ENCODE measurements around the gene SAMD4B. TPM values are rescaled to one million over a fixed set of nuclear protein-coding genes. Genes with fewer than 3 reads are reported as not detected.

Gene SAMD4B
- total RNA-seq, 2 donors from 2014 or later, result 101 to 153 TPM

DNA sequence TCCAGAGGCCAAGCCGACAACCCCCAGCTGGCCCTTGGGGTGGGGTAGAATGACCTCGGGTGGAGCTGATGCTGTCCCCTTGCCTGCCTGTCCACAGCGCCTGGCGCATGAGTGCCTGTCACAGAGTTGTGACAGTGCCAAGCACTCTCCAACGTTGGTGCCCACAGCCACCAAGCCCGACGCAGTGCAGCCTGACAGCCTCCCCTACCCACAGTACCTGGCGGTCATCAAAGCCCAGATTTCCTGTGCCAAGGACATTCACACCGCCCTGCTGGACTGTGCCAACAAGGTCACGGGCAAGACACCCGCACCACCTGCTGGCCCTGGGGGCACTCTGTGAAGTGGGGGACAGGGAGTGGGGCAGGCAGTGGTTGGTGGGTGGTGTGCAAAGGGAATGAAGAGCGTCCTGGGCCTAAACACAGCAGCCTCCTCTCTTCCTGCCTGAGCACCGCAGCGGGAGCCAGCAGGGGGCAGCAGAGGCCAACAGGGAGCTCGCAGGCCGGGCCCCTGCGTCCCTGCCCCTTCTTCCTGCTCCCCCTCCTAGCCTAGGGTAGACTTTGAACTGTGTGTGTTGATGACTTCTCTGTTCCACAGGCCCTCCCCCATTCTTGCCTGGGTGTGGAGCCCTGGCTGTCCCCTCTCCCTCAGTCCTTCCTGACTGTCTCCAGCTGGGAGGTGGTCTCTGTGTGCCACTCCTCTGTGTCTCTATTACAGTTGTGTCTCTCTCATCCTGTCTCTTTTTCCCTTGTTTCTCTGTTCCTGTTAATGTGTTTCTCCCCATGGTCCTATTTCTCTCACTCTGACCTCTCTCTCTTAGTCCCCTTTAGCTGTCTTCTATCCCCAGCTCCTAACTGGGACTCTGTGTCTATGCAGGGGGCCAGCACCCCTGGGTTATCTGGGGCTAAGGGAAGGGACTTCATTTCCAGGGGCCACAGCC lies 55.4 kb downstream of the SAMD4B start:
- TF ChIP-seq, protein P1, sequence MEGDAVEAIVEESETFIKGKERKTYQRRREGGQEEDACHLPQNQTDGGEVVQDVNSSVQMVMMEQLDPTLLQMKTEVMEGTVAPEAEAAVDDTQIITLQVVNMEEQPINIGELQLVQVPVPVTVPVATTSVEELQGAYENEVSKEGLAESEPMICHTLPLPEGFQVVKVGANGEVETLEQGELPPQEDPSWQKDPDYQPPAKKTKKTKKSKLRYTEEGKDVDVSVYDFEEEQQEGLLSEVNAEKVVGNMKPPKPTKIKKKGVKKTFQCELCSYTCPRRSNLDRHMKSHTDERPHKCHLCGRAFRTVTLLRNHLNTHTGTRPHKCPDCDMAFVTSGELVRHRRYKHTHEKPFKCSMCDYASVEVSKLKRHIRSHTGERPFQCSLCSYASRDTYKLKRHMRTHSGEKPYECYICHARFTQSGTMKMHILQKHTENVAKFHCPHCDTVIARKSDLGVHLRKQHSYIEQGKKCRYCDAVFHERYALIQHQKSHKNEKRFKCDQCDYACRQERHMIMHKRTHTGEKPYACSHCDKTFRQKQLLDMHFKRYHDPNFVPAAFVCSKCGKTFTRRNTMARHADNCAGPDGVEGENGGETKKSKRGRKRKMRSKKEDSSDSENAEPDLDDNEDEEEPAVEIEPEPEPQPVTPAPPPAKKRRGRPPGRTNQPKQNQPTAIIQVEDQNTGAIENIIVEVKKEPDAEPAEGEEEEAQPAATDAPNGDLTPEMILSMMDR (IDR thresholded peaks at IDR 0.05), result peak; percentile 95
- peak overlapping the region; percentile 83 to 92 for H3K27ac ChIP-seq
- H3K4me3 ChIP-seq, result peak overlapping the region; percentile 42
- DNase-seq (ENCODE audit: low spot score) (no peak), ATAC-seq (ENCODE audit: insufficient number of reproducible peaks, low FRiP score, low read depth) (peak; percentile 31)
- H3K27me3 ChIP-seq (replicated peaks; ENCODE audit: insufficient read depth), result no peaks in the 10 kb centered on the region
- no peaks in the 10 kb centered on the region for H3K9me3 ChIP-seq
- peaks cover 16% of the 10 kb centered on the region for H3K36me3 ChIP-seq
- H3K4me1 ChIP-seq (ENCODE audit: control insufficient read depth in 1 of 2, low read depth in 2 of 2), result peaks cover 13 to 41% of the 10 kb centered on the region in 2 donors

DNA sequence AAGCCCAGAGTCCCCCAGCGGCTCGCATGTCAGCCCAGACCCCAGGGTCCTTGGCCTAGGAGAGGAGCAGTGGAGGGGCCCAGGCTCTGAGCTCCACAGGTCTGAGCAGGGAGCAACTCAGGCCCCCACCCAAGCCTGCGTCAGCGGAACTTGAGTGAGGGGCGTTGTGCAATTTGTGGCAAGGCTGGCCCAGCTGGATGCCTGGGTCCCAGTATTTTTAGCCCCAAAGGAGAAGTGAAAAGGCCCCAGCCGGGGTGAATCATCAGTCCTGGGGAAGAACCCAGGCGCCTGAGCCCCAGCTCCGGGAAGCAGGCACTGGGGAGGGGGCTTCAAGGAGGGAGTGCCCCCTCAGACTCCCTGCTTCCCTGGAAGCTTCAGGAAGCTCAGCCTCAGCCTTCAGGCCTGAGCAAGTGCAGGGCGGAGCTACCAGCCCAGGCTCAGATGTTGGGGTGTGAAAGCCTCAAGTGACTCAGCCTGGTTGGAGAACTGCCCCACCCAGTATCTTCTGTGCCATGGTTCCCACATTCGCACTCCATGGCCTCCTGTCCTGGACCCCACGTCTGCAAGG lies 56.2 kb downstream of the SAMD4B start:
- H3K36me3 ChIP-seq, result peaks cover 14% of the 10 kb centered on the region
- peak overlapping the region; percentile 42 for H3K4me3 ChIP-seq
- no peaks in the 10 kb centered on the region for H3K9me3 ChIP-seq
- TF ChIP-seq, protein P1 (IDR thresholded peaks at IDR 0.05), result no peak
- DNase-seq (ENCODE audit: low spot score) (no peak), ATAC-seq (ENCODE audit: insufficient number of reproducible peaks, low FRiP score, low read depth) (no peak)
- H3K27me3 ChIP-seq (replicated peaks; ENCODE audit: insufficient read depth), result no peaks in the 10 kb centered on the region
- peak overlapping the region; percentile 83 to 92 for H3K27ac ChIP-seq
- H3K4me1 ChIP-seq (ENCODE audit: control insufficient read depth in 1 of 2, low read depth in 2 of 2), result peaks cover 13 to 39% of the 10 kb centered on the region in 2 donors

DNA sequence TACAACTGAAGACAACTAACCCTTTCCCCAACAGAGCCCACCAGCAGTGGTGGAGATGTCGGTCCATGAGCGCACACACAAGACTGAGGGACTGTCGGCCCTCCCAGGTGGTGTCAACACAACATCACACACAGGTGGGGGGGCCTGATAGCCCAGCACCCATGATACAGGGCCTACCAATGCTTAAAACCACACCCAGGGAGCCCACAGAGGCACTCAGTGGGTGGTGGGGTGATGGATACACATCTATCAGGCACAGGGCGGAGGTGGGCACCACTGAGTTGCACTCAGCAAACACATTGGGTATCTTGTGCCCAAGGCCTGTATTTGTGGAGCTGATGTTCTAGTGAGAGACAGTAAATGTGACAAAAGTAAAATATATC lies 57.4 kb downstream of the SAMD4B start:
- TF ChIP-seq, protein P1 (IDR thresholded peaks at IDR 0.05), result no peak
- H3K27me3 ChIP-seq (replicated peaks; ENCODE audit: insufficient read depth), result no peaks in the 10 kb centered on the region
- no peak for DNase-seq (ENCODE audit: low spot score)
- H3K36me3 ChIP-seq, result peaks cover 9% of the 10 kb centered on the region
- no peak for ATAC-seq (ENCODE audit: insufficient number of reproducible peaks, low FRiP score, low read depth)
- H3K4me3 ChIP-seq, result no peak overlapping the region
- H3K27ac ChIP-seq, result peak overlapping the region in 1 of 2 donors; percentile 92
- H3K9me3 ChIP-seq, result no peaks in the 10 kb centered on the region
- H3K4me1 ChIP-seq (ENCODE audit: control insufficient read depth in 1 of 2, low read depth in 2 of 2), result peaks cover 20 to 47% of the 10 kb centered on the region in 2 donors

DNA sequence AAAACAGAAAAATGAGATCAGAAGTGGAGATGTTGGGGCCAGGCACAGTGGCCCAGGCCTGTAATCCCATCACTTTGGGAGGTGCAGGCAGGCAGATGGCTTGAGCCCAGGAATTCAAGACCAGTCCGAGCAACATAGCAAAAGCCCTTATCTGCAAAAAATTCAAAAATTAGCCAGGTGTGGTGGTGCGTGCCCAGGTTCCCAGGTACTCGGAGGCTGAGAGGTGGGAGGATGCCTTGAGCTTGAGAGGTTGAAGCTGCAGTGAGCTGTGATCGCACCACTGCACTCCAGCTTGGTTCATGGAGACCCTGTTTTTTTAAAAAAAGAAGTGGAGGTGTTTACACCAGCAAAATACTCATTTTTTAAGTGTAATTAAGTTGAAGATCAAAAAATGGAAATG lies 57.8 kb downstream of the SAMD4B start:
- no peak overlapping the region for H3K27ac ChIP-seq
- no peaks in the 10 kb centered on the region for H3K27me3 ChIP-seq (replicated peaks; ENCODE audit: insufficient read depth)
- H3K36me3 ChIP-seq, result peaks cover 6% of the 10 kb centered on the region
- TF ChIP-seq, protein P1 (IDR thresholded peaks at IDR 0.05), result no peak
- ATAC-seq (ENCODE audit: insufficient number of reproducible peaks, low FRiP score, low read depth), result no peak
- peaks cover 22 to 50% of the 10 kb centered on the region in 2 donors for H3K4me1 ChIP-seq (ENCODE audit: control insufficient read depth in 1 of 2, low read depth in 2 of 2)
- DNase-seq (ENCODE audit: low spot score), result no peak
- H3K4me3 ChIP-seq, result no peak overlapping the region
- no peaks in the 10 kb centered on the region for H3K9me3 ChIP-seq

DNA sequence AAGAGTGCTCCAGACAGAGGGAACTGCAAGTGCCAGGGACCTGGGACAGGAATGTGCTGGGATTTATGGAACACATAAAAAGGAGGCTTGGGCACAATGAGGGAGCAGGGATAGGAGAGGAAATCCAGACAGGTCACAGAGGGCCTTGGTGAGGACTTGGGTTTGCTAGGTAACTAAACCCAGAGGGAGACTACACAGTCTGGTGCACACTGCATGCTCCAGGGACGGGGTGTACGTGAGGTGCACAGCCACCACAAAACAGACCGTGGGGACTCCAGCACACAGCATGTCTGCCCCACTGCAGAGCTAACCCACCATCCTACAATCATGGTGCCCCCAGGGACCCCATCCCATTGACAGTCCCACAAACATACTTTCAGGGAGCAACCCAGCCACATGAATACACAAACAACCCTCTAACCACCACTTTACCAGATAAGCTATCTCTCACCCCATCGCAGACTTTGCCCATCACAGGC lies 58.9 kb downstream of the SAMD4B start:
- Histone ChIP-seq H3K27ac (peak overlapping the region; percentile 100), H3K36me3 (no peaks in the 10 kb centered on the region), H3K27me3 (replicated peaks; ENCODE audit: insufficient read depth) (no peaks in the 10 kb centered on the region), H3K9me3 (no peaks in the 10 kb centered on the region), H3K4me3 (no peak overlapping the region), H3K4me1 (ENCODE audit: control insufficient read depth in 1 of 2, low read depth in 2 of 2) (peaks cover 31 to 61% of the 10 kb centered on the region in 2 donors)
- TF ChIP-seq, protein P1 (IDR thresholded peaks at IDR 0.05), result no peak
- DNase-seq (ENCODE audit: low spot score) (no peak), ATAC-seq (ENCODE audit: insufficient number of reproducible peaks, low FRiP score, low read depth) (no peak)

Measured in thoracic aorta (tissue), 2 donors.